ENCODE measurements around the gene SLTM. TPM values are rescaled to one million over a fixed set of nuclear protein-coding genes. Genes with fewer than 3 reads are reported as not detected.

Gene SLTM
- total RNA-seq, 4 donors from 2014 or later, result 82.3 to 408 (median 130) TPM

GRCh38 chr15:58967479-58967878 is 34.0 kb upstream of the SLTM start:
- no peaks in the 10 kb centered on the region for H3K9me3 ChIP-seq

GRCh38 chr15:58966698-58967097 is 33.2 kb upstream of the SLTM start:
- H3K9me3 ChIP-seq, result no peaks in the 10 kb centered on the region
- no peak overlapping the region for H3K27ac ChIP-seq
- DNase-seq, result no peak
- H3K27me3 ChIP-seq, result no peaks in the 10 kb centered on the region
- H3K4me1 ChIP-seq, result no peaks in the 10 kb centered on the region
- no peak overlapping the region for H3K4me3 ChIP-seq
- no peak for TF ChIP-seq POLR2A (IDR thresholded peaks at IDR 0.05)
- TF ChIP-seq CTCF (IDR thresholded peaks at IDR 0.05), result no peak
- H3K36me3 ChIP-seq, result no peaks in the 10 kb centered on the region

More at GRCh38 chr15:58967479-58967878, 34.0 kb upstream of the SLTM start:
- no peak overlapping the region for H3K4me3 ChIP-seq
- H3K27me3 ChIP-seq, result no peaks in the 10 kb centered on the region
- DNase-seq, result no peak
- no peaks in the 10 kb centered on the region for H3K36me3 ChIP-seq
- H3K27ac ChIP-seq, result no peak overlapping the region
- H3K4me1 ChIP-seq, result no peaks in the 10 kb centered on the region
- no peak for TF ChIP-seq POLR2A (IDR thresholded peaks at IDR 0.05)
- TF ChIP-seq CTCF (IDR thresholded peaks at IDR 0.05), result no peak

- H3K4me3 ChIP-seq, result no peak overlapping the region
- no peaks in the 10 kb centered on the region for H3K36me3 ChIP-seq
- no peak overlapping the region for H3K27ac ChIP-seq
- H3K4me1 ChIP-seq, result no peaks in the 10 kb centered on the region
- DNase-seq, result no peak
- H3K27me3 ChIP-seq, result no peaks in the 10 kb centered on the region
- no peaks in the 10 kb centered on the region for H3K9me3 ChIP-seq
- TF ChIP-seq CTCF (IDR thresholded peaks at IDR 0.05) (no peak), POLR2A (IDR thresholded peaks at IDR 0.05) (no peak)
These were observed 29.4 kb upstream of the SLTM start for GRCh38 chr15:58962662-58963565.

GRCh38 chr15:58962136-58962535 is 28.7 kb upstream of the SLTM start:
- no peak overlapping the region for H3K27ac ChIP-seq
- H3K4me3 ChIP-seq, result no peak overlapping the region
- no peak for DNase-seq
- no peaks in the 10 kb centered on the region for H3K36me3 ChIP-seq
- no peaks in the 10 kb centered on the region for H3K27me3 ChIP-seq
- H3K4me1 ChIP-seq, result no peaks in the 10 kb centered on the region
- no peak for TF ChIP-seq POLR2A (IDR thresholded peaks at IDR 0.05)
- H3K9me3 ChIP-seq, result no peaks in the 10 kb centered on the region

GRCh38 chr15:58958811-58959210 is 25.3 kb upstream of the SLTM start:
- H3K27ac ChIP-seq, result no peak overlapping the region
- DNase-seq, result no peak
- TF ChIP-seq POLR2A (IDR thresholded peaks at IDR 0.05), result no peak
- TF ChIP-seq CTCF (IDR thresholded peaks at IDR 0.05), result no peak
- H3K4me1 ChIP-seq, result no peaks in the 10 kb centered on the region
- H3K36me3 ChIP-seq, result no peaks in the 10 kb centered on the region
- no peak overlapping the region for H3K4me3 ChIP-seq
- H3K9me3 ChIP-seq, result no peaks in the 10 kb centered on the region
- no peaks in the 10 kb centered on the region for H3K27me3 ChIP-seq
